K562 (cell line): ENCODE results near the gene AGL. TPM values are rescaled to one million over a fixed set of nuclear protein-coding genes. Genes with fewer than 3 reads are reported as not detected.
A peak's percentile ranks its signal among the peaks of the same experiment; 100 is the strongest.

Experiments
- CTBP1 ChIP-seq: fragments of 450-650 bp; IDR thresholded peaks from 2 replicates; pipeline ENCODE4 v1.6.1; 2016; ENCODE audit warnings: borderline replicate concordance
- ELF2 ChIP-seq: fragments of 250-450 bp; sonication (Bioruptor Pico); IDR thresholded peaks from 2 replicates; pipeline ENCODE4 v1.5.0; 2021; ENCODE audit warnings: mild to moderate bottlenecking
- HOXB6 ChIP-seq: fragments of 250-450 bp; sonication (Bioruptor Pico); IDR thresholded peaks from 2 replicates; pipeline ENCODE4 v1.5.1; 2022; ENCODE audit warnings: mild to moderate bottlenecking, borderline replicate concordance
- MXI1 ChIP-seq: IDR thresholded peaks from 2 replicates; pipeline ENCODE4 v1.6.1; 2011; ENCODE audit warnings: low read depth, mild to moderate bottlenecking, improper control_type of control experiment, low read length
- NR2F6 ChIP-seq: fragments of 450-650 bp; formaldehyde crosslinking; IDR thresholded peaks from 2 replicates; pipeline ENCODE4 v1.4.0; 2020; ENCODE audit warnings: mild to moderate bottlenecking
- RBM34 ChIP-seq: fragments of 200-400 bp; formaldehyde crosslinking; IDR thresholded peaks from 2 replicates; pipeline ENCODE4 v1.6.1; 2018; ENCODE audit warnings: low read length, borderline replicate concordance; ENCODE audit not compliant: insufficient read depth
- SAFB ChIP-seq: fragments of 200-400 bp; formaldehyde crosslinking; IDR thresholded peaks from 2 replicates; pipeline ENCODE4 v1.6.1; 2017; ENCODE audit warnings: low read depth, low read length, borderline replicate concordance
- SMARCC2 ChIP-seq: fragments of 450-650 bp; IDR thresholded peaks from 2 replicates; pipeline ENCODE4 v1.6.1; 2017; ENCODE audit warnings: antibody characterized with exemption, moderate library complexity, mild to moderate bottlenecking, low read depth
- TEAD4 ChIP-seq, 2 experiments: sonication (generic) in 1 of 2; formaldehyde crosslinking in 1 of 2; IDR thresholded peaks; 2 replicates each; pipeline versions ENCODE4 v1.6.1 to v1.8.0; 2012 to 2022; ENCODE audit warnings: borderline replicate concordance in 1 of 2, inconsistent platforms in 1 of 2, low read length in 1 of 2, mild to moderate bottlenecking in 1 of 2, missing genetic modification reagents in 1 of 2
- ZKSCAN1 ChIP-seq: fragments of 150-350 bp; IDR thresholded peaks from 2 replicates; pipeline ENCODE4 v1.6.1; 2016; ENCODE audit warnings: low read depth, low read length
- ZNF24 ChIP-seq: fragments of 450-650 bp; IDR thresholded peaks from 2 replicates; pipeline ENCODE4 v1.6.1; 2016
- ZNF408 ChIP-seq: fragments of 250-450 bp; sonication (Bioruptor Pico); IDR thresholded peaks from 2 replicates; pipeline ENCODE4 v1.4.0; 2020; ENCODE audit warnings: low read depth, mild to moderate bottlenecking, moderate library complexity
- polyA plus RNA-seq, 8 experiments: library from polyadenylated mRNA; depleted of rRNA in 4 of 8; stranded (reverse) in 5 of 8; unstranded in 3 of 8; fragments of >200 nt; fragmentation: Nextera tagmentation in 2 of 8; fragmentation: Illumina TruSeq in 1 of 8; extraction: Ambion mirVana in 2 of 8; extraction: Trizol in 1 of 8; gene quantifications; 2 replicates each; pipeline versions ENCODE4 v1.2.1 to v1.2.3, GENCODE V29; 2011 to 2014; ENCODE audit warnings: inconsistent platforms in 1 of 8, missing spikeins in 1 of 8
- total RNA-seq, 7 experiments: library from RNA; depleted of rRNA in 6 of 7; stranded (reverse); fragments of >200 nt in 6 of 7; fragmentation: Illumina TruSeq in 2 of 7; extraction: Trizol in 2 of 7; gene quantifications; 2 replicates each; pipeline versions ENCODE4 v1.2.1 to v1.2.3, GENCODE V29; 2011 to 2021; ENCODE audit warnings: low replicate concordance in 1 of 7
- TF ChIP-seq, protein P1 (sequence below), 2 experiments: IDR thresholded peaks in 1 of 2; conservative IDR thresholded peaks in 1 of 2; 2 replicates each; pipeline ENCODE4 v1.6.1; 2016; ENCODE audit warnings: low read depth in 2 of 2, mild to moderate bottlenecking in 1 of 2, missing compliant biosample characterization in 1 of 2, missing genetic modification characterization in 1 of 2, moderate library complexity in 1 of 2
- TF ChIP-seq, protein P2 (sequence below): fragments of 450-650 bp; formaldehyde crosslinking; IDR thresholded peaks from 2 replicates; pipeline ENCODE4 v1.4.0; 2020; ENCODE audit warnings: mild to moderate bottlenecking, moderate library complexity
- TF ChIP-seq, protein P3 (sequence below), 3 experiments: fragments of 200-800 bp in 1 of 3; sonication (Bioruptor generic) in 1 of 3; sonication (generic) in 1 of 3; formaldehyde crosslinking in 1 of 3; IDR thresholded peaks; 2 replicates each; pipeline versions ENCODE4 v1.6.1 to v1.8.0; 2016 to 2022; ENCODE audit warnings: mild to moderate bottlenecking in 2 of 3, missing compliant biosample characterization in 2 of 3, missing genetic modification characterization in 2 of 3, missing genetic modification reagents in 1 of 3
- TF ChIP-seq, protein P4 (sequence below): fragments of 200-800 bp; sonication (Bioruptor generic); IDR thresholded peaks from 2 replicates; pipeline ENCODE4 v1.6.1; 2016; ENCODE audit warnings: missing genetic modification characterization, missing compliant biosample characterization

AGL gene
- total and polyA plus RNA-seq, 9 of the 15 experiments (the other 6 are each of a cell fraction or from before 2014, with no cell fraction given) = 6.3 to 20.4 (median 12.4) TPM

DNA sequence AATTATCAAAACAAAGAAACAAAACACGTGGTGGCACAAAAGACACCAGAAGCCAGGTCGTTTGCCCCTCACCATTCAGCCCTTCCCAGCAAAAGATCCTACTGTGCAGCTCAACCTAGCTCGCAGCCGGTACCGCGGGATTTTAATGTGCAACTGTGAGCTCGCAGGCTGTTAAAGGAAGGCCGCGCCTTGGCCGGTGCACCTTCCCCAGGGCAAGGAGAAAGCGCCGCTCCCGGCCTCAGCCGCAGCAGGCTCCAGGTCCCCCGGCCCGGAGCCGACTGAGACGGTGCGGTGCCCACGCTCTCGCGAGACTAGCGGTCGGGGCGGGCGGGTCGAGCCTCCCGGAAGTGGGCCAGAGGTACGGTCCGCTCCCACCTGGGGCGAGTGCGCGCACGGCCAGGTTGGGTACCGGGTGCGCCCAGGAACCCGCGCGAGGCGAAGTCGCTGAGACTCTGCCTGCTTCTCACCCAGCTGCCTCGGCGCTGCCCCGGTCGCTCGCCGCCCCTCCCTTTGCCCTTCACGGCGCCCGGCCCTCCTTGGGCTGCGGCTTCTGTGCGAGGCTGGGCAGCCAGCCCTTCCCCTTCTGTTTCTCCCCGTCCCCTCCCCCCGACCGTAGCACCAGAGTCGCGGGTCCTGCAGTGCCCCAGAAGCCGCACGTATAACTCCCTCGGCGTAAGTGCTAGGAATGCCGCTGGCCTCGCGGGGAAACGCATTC lies at the start of gene AGL (continued):
- TF ChIP-seq, protein P1, sequence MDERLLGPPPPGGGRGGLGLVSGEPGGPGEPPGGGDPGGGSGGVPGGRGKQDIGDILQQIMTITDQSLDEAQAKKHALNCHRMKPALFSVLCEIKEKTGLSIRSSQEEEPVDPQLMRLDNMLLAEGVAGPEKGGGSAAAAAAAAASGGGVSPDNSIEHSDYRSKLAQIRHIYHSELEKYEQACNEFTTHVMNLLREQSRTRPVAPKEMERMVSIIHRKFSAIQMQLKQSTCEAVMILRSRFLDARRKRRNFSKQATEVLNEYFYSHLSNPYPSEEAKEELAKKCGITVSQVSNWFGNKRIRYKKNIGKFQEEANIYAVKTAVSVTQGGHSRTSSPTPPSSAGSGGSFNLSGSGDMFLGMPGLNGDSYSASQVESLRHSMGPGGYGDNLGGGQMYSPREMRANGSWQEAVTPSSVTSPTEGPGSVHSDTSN (CRISPR knock-in tag; IDR thresholded peaks at IDR 0.05; ENCODE audit: low read depth) = peak; percentile 12; the same call in 1 of the 2 replicates
- TF ChIP-seq, protein P1 (tag; conservative IDR thresholded peaks at IDR 0.05; ENCODE audit: low read depth) = no peak
- TF ChIP-seq, protein P2, sequence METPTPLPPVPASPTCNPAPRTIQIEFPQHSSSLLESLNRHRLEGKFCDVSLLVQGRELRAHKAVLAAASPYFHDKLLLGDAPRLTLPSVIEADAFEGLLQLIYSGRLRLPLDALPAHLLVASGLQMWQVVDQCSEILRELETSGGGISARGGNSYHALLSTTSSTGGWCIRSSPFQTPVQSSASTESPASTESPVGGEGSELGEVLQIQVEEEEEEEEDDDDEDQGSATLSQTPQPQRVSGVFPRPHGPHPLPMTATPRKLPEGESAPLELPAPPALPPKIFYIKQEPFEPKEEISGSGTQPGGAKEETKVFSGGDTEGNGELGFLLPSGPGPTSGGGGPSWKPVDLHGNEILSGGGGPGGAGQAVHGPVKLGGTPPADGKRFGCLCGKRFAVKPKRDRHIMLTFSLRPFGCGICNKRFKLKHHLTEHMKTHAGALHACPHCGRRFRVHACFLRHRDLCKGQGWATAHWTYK (CRISPR knock-in tag) = peak; percentile 69
- TF ChIP-seq ZNF408 (CRISPR knock-in tag) (no peak), ZNF24 (no peak), RBM34 (no peak), ZKSCAN1 (peak; percentile 80), ELF2 (CRISPR knock-in tag) (peak; percentile 97), SAFB (0 out of 2 replicates have a peak, but pooled peaks have one; percentile 47), SMARCC2 (peak; percentile 25; the same call in 1 of the 2 replicates), HOXB6 (no peak), TEAD4 (IDR thresholded peaks at IDR 0.05; ENCODE audit: low read length) (peak; percentile 31), TEAD4 (CRISPR knock-in tag; IDR thresholded peaks at IDR 0.05; ENCODE audit: borderline replicate concordance) (no peak), CTBP1 (peak; percentile 88), NR2F6 (CRISPR knock-in tag) (no peak), MXI1 (peak; percentile 43)
- TF ChIP-seq, protein P3, sequence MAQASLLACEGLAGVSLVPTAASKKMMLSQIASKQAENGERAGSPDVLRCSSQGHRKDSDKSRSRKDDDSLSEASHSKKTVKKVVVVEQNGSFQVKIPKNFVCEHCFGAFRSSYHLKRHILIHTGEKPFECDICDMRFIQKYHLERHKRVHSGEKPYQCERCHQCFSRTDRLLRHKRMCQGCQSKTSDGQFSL (CRISPR knock-in tag; IDR thresholded peaks at IDR 0.05) = no peak
- TF ChIP-seq, protein P3 (tag; IDR thresholded peaks at IDR 0.05) = no peak
- TF ChIP-seq, protein P4, sequence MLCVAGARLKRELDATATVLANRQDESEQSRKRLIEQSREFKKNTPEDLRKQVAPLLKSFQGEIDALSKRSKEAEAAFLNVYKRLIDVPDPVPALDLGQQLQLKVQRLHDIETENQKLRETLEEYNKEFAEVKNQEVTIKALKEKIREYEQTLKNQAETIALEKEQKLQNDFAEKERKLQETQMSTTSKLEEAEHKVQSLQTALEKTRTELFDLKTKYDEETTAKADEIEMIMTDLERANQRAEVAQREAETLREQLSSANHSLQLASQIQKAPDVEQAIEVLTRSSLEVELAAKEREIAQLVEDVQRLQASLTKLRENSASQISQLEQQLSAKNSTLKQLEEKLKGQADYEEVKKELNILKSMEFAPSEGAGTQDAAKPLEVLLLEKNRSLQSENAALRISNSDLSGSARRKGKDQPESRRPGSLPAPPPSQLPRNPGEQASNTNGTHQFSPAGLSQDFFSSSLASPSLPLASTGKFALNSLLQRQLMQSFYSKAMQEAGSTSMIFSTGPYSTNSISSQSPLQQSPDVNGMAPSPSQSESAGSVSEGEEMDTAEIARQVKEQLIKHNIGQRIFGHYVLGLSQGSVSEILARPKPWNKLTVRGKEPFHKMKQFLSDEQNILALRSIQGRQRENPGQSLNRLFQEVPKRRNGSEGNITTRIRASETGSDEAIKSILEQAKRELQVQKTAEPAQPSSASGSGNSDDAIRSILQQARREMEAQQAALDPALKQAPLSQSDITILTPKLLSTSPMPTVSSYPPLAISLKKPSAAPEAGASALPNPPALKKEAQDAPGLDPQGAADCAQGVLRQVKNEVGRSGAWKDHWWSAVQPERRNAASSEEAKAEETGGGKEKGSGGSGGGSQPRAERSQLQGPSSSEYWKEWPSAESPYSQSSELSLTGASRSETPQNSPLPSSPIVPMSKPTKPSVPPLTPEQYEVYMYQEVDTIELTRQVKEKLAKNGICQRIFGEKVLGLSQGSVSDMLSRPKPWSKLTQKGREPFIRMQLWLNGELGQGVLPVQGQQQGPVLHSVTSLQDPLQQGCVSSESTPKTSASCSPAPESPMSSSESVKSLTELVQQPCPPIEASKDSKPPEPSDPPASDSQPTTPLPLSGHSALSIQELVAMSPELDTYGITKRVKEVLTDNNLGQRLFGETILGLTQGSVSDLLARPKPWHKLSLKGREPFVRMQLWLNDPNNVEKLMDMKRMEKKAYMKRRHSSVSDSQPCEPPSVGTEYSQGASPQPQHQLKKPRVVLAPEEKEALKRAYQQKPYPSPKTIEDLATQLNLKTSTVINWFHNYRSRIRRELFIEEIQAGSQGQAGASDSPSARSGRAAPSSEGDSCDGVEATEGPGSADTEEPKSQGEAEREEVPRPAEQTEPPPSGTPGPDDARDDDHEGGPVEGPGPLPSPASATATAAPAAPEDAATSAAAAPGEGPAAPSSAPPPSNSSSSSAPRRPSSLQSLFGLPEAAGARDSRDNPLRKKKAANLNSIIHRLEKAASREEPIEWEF (CRISPR knock-in tag) = no peak
